GM18498 (cell line): Measurements from ENCODE around the gene ADAT3.

Experiments used
- ATAC-seq: cut with Tn5 transposase; IDR thresholded peaks from one replicate; pipeline ENCODE4 v1.9.1; 2021; ENCODE audit warnings: mild to moderate bottlenecking, moderate library complexity; ENCODE audit not compliant: unreplicated experiment

Gene ADAT3

GRCh38 chr19:1936916-1937610 lies 31.9 kb downstream of the ADAT3 start:
- ATAC-seq = no peak

- no peak for ATAC-seq
Measured at GRCh38 chr19:1938071-1938470, 32.9 kb downstream of the ADAT3 start.

- no peak for ATAC-seq
Measured at GRCh38 chr19:1941146-1942077, 36.2 kb downstream of the ADAT3 start, which contains the start of gene CSNK1G2. Gene CSNK1G2, plus strand, starts transcription at chr19:1941172. Its CDS starts 28,601 bp downstream, at chr19:1969773.

- no peak for ATAC-seq
Measured at GRCh38 chr19:1942078-1942933, 37.1 kb downstream of the ADAT3 start.

GRCh38 chr19:1942934-1943555 lies 37.8 kb downstream of the ADAT3 start:
- no peak for ATAC-seq

GRCh38 chr19:1943661-1944087 lies 38.5 kb downstream of the ADAT3 start:
- ATAC-seq = no peak

- no peak for ATAC-seq
Measured at GRCh38 chr19:1944088-1944915, 39.1 kb downstream of the ADAT3 start.

GRCh38 chr19:1944916-1945561 lies 39.8 kb downstream of the ADAT3 start:
- no peak for ATAC-seq

- no peak for ATAC-seq
Measured at GRCh38 chr19:1945899-1946298, 40.7 kb downstream of the ADAT3 start.

GRCh38 chr19:1947651-1948209 lies 42.5 kb downstream of the ADAT3 start:
- no peak for ATAC-seq

- ATAC-seq = no peak
Measured at GRCh38 chr19:1949304-1950101, 44.3 kb downstream of the ADAT3 start.

- ATAC-seq = no peak
Measured at GRCh38 chr19:1950640-1951039, 45.4 kb downstream of the ADAT3 start.

- no peak for ATAC-seq
Measured at GRCh38 chr19:1952635-1953034, 47.4 kb downstream of the ADAT3 start.

GRCh38 chr19:1953037-1953436 lies 47.8 kb downstream of the ADAT3 start:
- ATAC-seq = no peak

GRCh38 chr19:1953441-1954094 lies 48.4 kb downstream of the ADAT3 start:
- ATAC-seq = no peak

- no peak for ATAC-seq
Measured at GRCh38 chr19:1954532-1954933, 49.3 kb downstream of the ADAT3 start.
